WTC11 (cell line): ENCODE data around the gene COL6A3. TPM values are rescaled to one million over a fixed set of nuclear protein-coding genes. Genes with fewer than 3 reads are reported as not detected.

Experiments used
- ATAC-seq: fragments of 200-7000 bp; cut with Tn5 transposase; 2 replicates; pipeline ENCODE4 v1.10.0; 2021; ENCODE audit warnings: mild to moderate bottlenecking, moderate library complexity
- CTCF ChIA-PET: fragments of 300-600 bp; sonication (Branson Sonifier 250); formaldehyde crosslinking; loops from one replicate; lab custom pipeline; 2021; ENCODE audit warnings: antibody characterized with exemption; lab: Charles Lee
- POLR2A ChIA-PET: fragments of 350-600 bp; sonication (Branson Sonifier 250); formaldehyde crosslinking; loops from one replicate; lab custom pipeline; 2021; ENCODE audit warnings: antibody characterized with exemption; lab: Charles Lee
- DNase-seq: peaks from one replicate; pipeline ENCODE4 v3.0.0; 2021; ENCODE audit warnings: low spot score
- H3K27ac Mint-ChIP-seq: 2 replicates; pipeline ENCODE4 v1.8.0; 2021; ENCODE audit warnings: mixed read lengths
- H3K27me3 Mint-ChIP-seq: 2 replicates; pipeline ENCODE4 v1.8.0; 2021; ENCODE audit warnings: low read depth, mild to moderate bottlenecking, moderate library complexity, mixed read lengths
- H3K36me3 Mint-ChIP-seq: 2 replicates; pipeline ENCODE4 v1.8.0; 2021; ENCODE audit warnings: mixed read lengths
- H3K4me1 Mint-ChIP-seq: 2 replicates; pipeline ENCODE4 v1.8.0; 2022; ENCODE audit warnings: mixed read lengths
- H3K4me3 Mint-ChIP-seq: 2 replicates; pipeline ENCODE4 v1.8.0; 2021; ENCODE audit warnings: mild to moderate bottlenecking, moderate library complexity, mixed read lengths
- H3K9me3 Mint-ChIP-seq: 2 replicates; pipeline ENCODE4 v1.8.0; 2021; ENCODE audit warnings: mixed read lengths
- CREB1 ChIP-seq: sonication (generic); formaldehyde crosslinking; IDR thresholded peaks from 2 replicates; pipeline ENCODE4 v1.8.0; 2023; ENCODE audit warnings: mild to moderate bottlenecking, missing genetic modification reagents
- E2F4 ChIP-seq: sonication (generic); formaldehyde crosslinking; IDR thresholded peaks from 2 replicates; pipeline ENCODE4 v1.8.1; 2022; ENCODE audit warnings: low read depth, mild to moderate bottlenecking, moderate library complexity, missing genetic modification reagents, borderline replicate concordance
- ETV6 ChIP-seq: sonication (generic); formaldehyde crosslinking; IDR thresholded peaks from 2 replicates; pipeline ENCODE4 v1.8.1; 2022; ENCODE audit warnings: mild to moderate bottlenecking, missing genetic modification reagents
- JAZF1 ChIP-seq: fragments of 250-450 bp; sonication (Bioruptor Pico); IDR thresholded peaks from 2 replicates; pipeline ENCODE4 v1.9.0; 2021; ENCODE audit warnings: moderate library complexity, mild to moderate bottlenecking, inconsistent platforms
- KAT7 ChIP-seq: sonication (generic); formaldehyde crosslinking; IDR thresholded peaks from 2 replicates; pipeline ENCODE4 v1.8.1; 2023; ENCODE audit warnings: missing genetic modification reagents, mild to moderate bottlenecking, borderline replicate concordance
- MYBL2 ChIP-seq: sonication (generic); formaldehyde crosslinking; IDR thresholded peaks from 2 replicates; pipeline ENCODE4 v1.8.1; 2023; ENCODE audit warnings: mild to moderate bottlenecking, moderate library complexity, missing genetic modification reagents
- NFYB ChIP-seq: sonication (generic); formaldehyde crosslinking; conservative IDR thresholded peaks from 2 replicates; pipeline ENCODE4 v1.8.0; 2022; ENCODE audit warnings: low read depth, missing genetic modification reagents
- NR1H2 ChIP-seq: sonication (generic); formaldehyde crosslinking; IDR thresholded peaks from 2 replicates; pipeline ENCODE4 v1.9.0; 2021; ENCODE audit warnings: mild to moderate bottlenecking, moderate library complexity, missing genetic modification reagents
- TP53 ChIP-seq: sonication (generic); formaldehyde crosslinking; IDR thresholded peaks from 2 replicates; pipeline ENCODE4 v1.8.1; 2023; ENCODE audit warnings: mild to moderate bottlenecking, missing genetic modification reagents
- ZNF263 ChIP-seq: sonication (generic); formaldehyde crosslinking; IDR thresholded peaks from 2 replicates; pipeline ENCODE4 v1.8.1; 2022; ENCODE audit warnings: low read depth, mild to moderate bottlenecking, moderate library complexity, missing genetic modification reagents
- ZNF416 ChIP-seq: fragments of 250-450 bp; sonication (Bioruptor Pico); IDR thresholded peaks from 2 replicates; pipeline ENCODE4 v1.9.0; 2021; ENCODE audit warnings: mild to moderate bottlenecking, inconsistent platforms
- ZNF512 ChIP-seq: sonication (generic); formaldehyde crosslinking; IDR thresholded peaks from 2 replicates; pipeline ENCODE4 v1.8.1; 2022; ENCODE audit warnings: missing genetic modification reagents, borderline replicate concordance
- total RNA-seq: library from RNA; stranded (reverse); gene quantifications from 3 replicates; pipeline ENCODE4 v1.2.3, GENCODE V29; 2021
- TF ChIP-seq, protein P1 (sequence below): sonication (generic); formaldehyde crosslinking; IDR thresholded peaks from 2 replicates; pipeline ENCODE4 v1.8.0; 2022; ENCODE audit warnings: mild to moderate bottlenecking, missing genetic modification reagents
- TF ChIP-seq, protein P2 (sequence below): sonication (generic); formaldehyde crosslinking; IDR thresholded peaks from 2 replicates; pipeline ENCODE4 v1.8.1; 2023; ENCODE audit warnings: mild to moderate bottlenecking, moderate library complexity, missing genetic modification reagents
- TF ChIP-seq, protein P3 (sequence below): fragments of 250-450 bp; sonication (Bioruptor Pico); IDR thresholded peaks from 2 replicates; pipeline ENCODE4 v1.8.0; 2021; ENCODE audit warnings: mild to moderate bottlenecking
- TF ChIP-seq, protein P4 (sequence below): sonication (generic); formaldehyde crosslinking; IDR thresholded peaks from 2 replicates; pipeline ENCODE4 v1.8.0; 2023; ENCODE audit warnings: missing genetic modification reagents, mild to moderate bottlenecking, borderline replicate concordance

COL6A3 gene
- total RNA-seq, 1 experiment from 2014 or later: 2.6 TPM

DNA sequence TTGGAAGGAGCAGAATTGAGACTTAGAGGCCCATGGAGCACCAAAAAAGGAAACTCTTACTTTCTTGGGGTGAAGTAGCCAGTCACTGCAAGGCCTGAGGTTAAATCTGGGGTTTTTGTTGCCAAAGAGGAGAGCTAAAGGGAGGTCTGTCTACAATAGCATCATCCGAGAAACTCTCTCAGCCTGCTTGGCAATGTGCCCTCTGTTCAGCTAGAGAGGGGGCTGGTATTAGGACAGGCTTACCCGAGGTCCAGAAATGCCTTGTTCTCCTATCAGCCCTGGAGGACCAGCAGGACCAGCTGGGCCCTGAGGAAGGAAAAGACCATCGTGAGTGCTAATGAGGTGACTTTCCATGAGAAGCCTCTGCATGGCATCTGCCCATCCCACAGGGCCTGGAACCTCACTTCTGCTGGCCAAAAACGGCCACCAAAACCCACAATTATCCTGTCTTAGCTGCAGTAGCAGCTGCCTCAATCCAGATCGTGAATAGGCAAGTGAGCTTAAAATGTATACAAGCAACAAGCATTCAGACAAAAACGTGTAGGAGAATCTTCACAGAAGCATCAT lies 61.6 kb downstream of the COL6A3 start:
- ChIA-PET CTCF (interaction anchor here (1.5 kb wide), 1 partner anchor 187 kb away, joined by 5 read pairs; no protein-coding TSS in a partner anchor), POLR2A (interaction anchor here (0.6 kb wide), 1 partner anchor 127 kb away, joined by 3 read pairs; no protein-coding TSS in a partner anchor)
- DNase-seq: no peak
- Mint-ChIP-seq H3K4me1 (peaks cover 31% of the 10 kb centered on the region), H3K36me3 (no peaks in the 10 kb centered on the region), H3K27ac (no peak overlapping the region), H3K27me3 (peaks cover 5% of the 10 kb centered on the region)
- TF ChIP-seq NR1H2 (CRISPR knock-in tag) (no peak), MYBL2 (CRISPR knock-in tag) (no peak), CREB1 (CRISPR knock-in tag) (no peak), ETV6 (no peak), ZNF416 (no peak), JAZF1 (CRISPR knock-in tag) (no peak), KAT7 (CRISPR knock-in tag) (no peak), ZNF263 (no peak), E2F4 (no peak), ZNF512 (CRISPR knock-in tag) (no peak), NFYB (no peak), TP53 (CRISPR knock-in tag) (no peak)
- TF ChIP-seq, protein P1, sequence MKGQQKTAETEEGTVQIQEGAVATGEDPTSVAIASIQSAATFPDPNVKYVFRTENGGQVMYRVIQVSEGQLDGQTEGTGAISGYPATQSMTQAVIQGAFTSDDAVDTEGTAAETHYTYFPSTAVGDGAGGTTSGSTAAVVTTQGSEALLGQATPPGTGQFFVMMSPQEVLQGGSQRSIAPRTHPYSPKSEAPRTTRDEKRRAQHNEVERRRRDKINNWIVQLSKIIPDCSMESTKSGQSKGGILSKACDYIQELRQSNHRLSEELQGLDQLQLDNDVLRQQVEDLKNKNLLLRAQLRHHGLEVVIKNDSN (CRISPR knock-in tag): no peak
- TF ChIP-seq, protein P2, sequence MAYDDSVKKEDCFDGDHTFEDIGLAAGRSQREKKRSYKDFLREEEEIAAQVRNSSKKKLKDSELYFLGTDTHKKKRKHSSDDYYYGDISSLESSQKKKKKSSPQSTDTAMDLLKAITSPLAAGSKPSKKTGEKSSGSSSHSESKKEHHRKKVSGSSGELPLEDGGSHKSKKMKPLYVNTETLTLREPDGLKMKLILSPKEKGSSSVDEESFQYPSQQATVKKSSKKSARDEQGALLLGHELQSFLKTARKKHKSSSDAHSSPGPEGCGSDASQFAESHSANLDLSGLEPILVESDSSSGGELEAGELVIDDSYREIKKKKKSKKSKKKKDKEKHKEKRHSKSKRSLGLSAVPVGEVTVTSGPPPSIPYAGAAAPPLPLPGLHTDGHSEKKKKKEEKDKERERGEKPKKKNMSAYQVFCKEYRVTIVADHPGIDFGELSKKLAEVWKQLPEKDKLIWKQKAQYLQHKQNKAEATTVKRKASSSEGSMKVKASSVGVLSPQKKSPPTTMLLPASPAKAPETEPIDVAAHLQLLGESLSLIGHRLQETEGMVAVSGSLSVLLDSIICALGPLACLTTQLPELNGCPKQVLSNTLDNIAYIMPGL (CRISPR knock-in tag): no peak
- TF ChIP-seq, protein P3, sequence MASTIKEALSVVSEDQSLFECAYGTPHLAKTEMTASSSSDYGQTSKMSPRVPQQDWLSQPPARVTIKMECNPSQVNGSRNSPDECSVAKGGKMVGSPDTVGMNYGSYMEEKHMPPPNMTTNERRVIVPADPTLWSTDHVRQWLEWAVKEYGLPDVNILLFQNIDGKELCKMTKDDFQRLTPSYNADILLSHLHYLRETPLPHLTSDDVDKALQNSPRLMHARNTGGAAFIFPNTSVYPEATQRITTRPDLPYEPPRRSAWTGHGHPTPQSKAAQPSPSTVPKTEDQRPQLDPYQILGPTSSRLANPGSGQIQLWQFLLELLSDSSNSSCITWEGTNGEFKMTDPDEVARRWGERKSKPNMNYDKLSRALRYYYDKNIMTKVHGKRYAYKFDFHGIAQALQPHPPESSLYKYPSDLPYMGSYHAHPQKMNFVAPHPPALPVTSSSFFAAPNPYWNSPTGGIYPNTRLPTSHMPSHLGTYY (CRISPR knock-in tag): no peak
- TF ChIP-seq, protein P4, sequence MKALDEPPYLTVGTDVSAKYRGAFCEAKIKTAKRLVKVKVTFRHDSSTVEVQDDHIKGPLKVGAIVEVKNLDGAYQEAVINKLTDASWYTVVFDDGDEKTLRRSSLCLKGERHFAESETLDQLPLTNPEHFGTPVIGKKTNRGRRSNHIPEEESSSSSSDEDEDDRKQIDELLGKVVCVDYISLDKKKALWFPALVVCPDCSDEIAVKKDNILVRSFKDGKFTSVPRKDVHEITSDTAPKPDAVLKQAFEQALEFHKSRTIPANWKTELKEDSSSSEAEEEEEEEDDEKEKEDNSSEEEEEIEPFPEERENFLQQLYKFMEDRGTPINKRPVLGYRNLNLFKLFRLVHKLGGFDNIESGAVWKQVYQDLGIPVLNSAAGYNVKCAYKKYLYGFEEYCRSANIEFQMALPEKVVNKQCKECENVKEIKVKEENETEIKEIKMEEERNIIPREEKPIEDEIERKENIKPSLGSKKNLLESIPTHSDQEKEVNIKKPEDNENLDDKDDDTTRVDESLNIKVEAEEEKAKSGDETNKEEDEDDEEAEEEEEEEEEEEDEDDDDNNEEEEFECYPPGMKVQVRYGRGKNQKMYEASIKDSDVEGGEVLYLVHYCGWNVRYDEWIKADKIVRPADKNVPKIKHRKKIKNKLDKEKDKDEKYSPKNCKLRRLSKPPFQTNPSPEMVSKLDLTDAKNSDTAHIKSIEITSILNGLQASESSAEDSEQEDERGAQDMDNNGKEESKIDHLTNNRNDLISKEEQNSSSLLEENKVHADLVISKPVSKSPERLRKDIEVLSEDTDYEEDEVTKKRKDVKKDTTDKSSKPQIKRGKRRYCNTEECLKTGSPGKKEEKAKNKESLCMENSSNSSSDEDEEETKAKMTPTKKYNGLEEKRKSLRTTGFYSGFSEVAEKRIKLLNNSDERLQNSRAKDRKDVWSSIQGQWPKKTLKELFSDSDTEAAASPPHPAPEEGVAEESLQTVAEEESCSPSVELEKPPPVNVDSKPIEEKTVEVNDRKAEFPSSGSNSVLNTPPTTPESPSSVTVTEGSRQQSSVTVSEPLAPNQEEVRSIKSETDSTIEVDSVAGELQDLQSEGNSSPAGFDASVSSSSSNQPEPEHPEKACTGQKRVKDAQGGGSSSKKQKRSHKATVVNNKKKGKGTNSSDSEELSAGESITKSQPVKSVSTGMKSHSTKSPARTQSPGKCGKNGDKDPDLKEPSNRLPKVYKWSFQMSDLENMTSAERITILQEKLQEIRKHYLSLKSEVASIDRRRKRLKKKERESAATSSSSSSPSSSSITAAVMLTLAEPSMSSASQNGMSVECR (CRISPR knock-in tag): no peak
- TF ChIP-seq, all 79 proteins: peak for 0
- no peak for ATAC-seq
- H3K4me3 Mint-ChIP-seq: no peak overlapping the region
- no peaks in the 10 kb centered on the region for H3K9me3 Mint-ChIP-seq
